GM12872 (cell line): ENCODE measurements around the gene CCL22.

ENCODE experiments used
- CTCF ChIP-seq: IDR thresholded peaks from 3 replicates; pipeline ENCODE4 v1.5.1; 2011; ENCODE audit warnings: low read depth, mild to moderate bottlenecking, low read length, moderate library complexity; ENCODE audit not compliant: insufficient read depth

Gene CCL22

GRCh38 chr16:57361404-57361803 is 2.8 kb downstream of the CCL22 start:
- TF ChIP-seq CTCF, result no peak

- TF ChIP-seq CTCF, result no peak
These were observed 5.6 kb downstream of the CCL22 start for GRCh38 chr16:57364143-57364542.

- TF ChIP-seq CTCF, result no peak
These were observed 8.0 kb downstream of the CCL22 start for GRCh38 chr16:57366544-57367040.

GRCh38 chr16:57367116-57367752 is 8.7 kb downstream of the CCL22 start:
- no peak for TF ChIP-seq CTCF

GRCh38 chr16:57371494-57372371 is 13.2 kb downstream of the CCL22 start:
- no peak for TF ChIP-seq CTCF

- TF ChIP-seq CTCF, result no peak
These were observed 14.0 kb downstream of the CCL22 start, which contains the start of gene CX3CL1 for GRCh38 chr16:57372372-57373116. Gene CX3CL1 (plus strand): TSS chr16:57372490. CDS start chr16:57372569, 79 bp downstream.
